HepG2 (cell line): Measurements from ENCODE around the gene NEDD8. TPM values are rescaled to one million over a fixed set of nuclear protein-coding genes. Genes with fewer than 3 reads are reported as not detected.

Experiments
- AGO2 ChIP-seq: fragments of 200-400 bp; formaldehyde crosslinking; optimal IDR thresholded peaks from 2 replicates; pipeline ENCODE3; 2017; ENCODE audit warnings: mild to moderate bottlenecking, low read depth, low read length, moderate library complexity
- CHCHD3 ChIP-seq: sonication (generic); formaldehyde crosslinking; IDR thresholded peaks from 2 replicates; pipeline ENCODE4 v1.8.0; 2022; ENCODE audit warnings: mild to moderate bottlenecking, missing genetic modification reagents, moderate library complexity
- EEA1 ChIP-seq: sonication (generic); formaldehyde crosslinking; IDR thresholded peaks from 2 replicates; pipeline ENCODE4 v1.5.1; 2020; ENCODE audit warnings: mild to moderate bottlenecking, missing genetic modification reagents, borderline replicate concordance
- ELF1 ChIP-seq: sonication (generic); formaldehyde crosslinking; IDR thresholded peaks from 2 replicates; pipeline ENCODE4 v1.4.0; 2020; ENCODE audit warnings: missing genetic modification reagents
- GATAD2A ChIP-seq: IDR thresholded peaks from 2 replicates; pipeline ENCODE4 v1.6.1; 2016
- KDM2A ChIP-seq: sonication (generic); formaldehyde crosslinking; IDR thresholded peaks from 2 replicates; pipeline ENCODE4 v1.4.0; 2020; ENCODE audit warnings: low read depth, missing genetic modification reagents, borderline replicate concordance
- KLF6 ChIP-seq: IDR thresholded peaks from 2 replicates; pipeline ENCODE4 v1.8.0; 2016; ENCODE audit warnings: missing biosample characterization, missing genetic modification reagents
- SRY ChIP-seq: sonication (generic); formaldehyde crosslinking; IDR thresholded peaks from 2 replicates; pipeline ENCODE4 v1.8.0; 2022; ENCODE audit warnings: mild to moderate bottlenecking, missing genetic modification reagents
- TARDBP ChIP-seq: sonication (generic); formaldehyde crosslinking; IDR thresholded peaks from 2 replicates; pipeline ENCODE4 v1.8.0; 2022; ENCODE audit warnings: mild to moderate bottlenecking, missing genetic modification reagents
- ZNF367 ChIP-seq: sonication (generic); formaldehyde crosslinking; IDR thresholded peaks from 2 replicates; pipeline ENCODE4 v1.4.0; 2020; ENCODE audit warnings: missing genetic modification reagents, borderline replicate concordance
- ZNF556 ChIP-seq: sonication (generic); formaldehyde crosslinking; IDR thresholded peaks from 2 replicates; pipeline ENCODE4 v1.4.0; 2020; ENCODE audit warnings: mild to moderate bottlenecking, missing genetic modification reagents, borderline replicate concordance
- ZNF761 ChIP-seq: sonication (generic); formaldehyde crosslinking; conservative IDR thresholded peaks from 2 replicates; pipeline ENCODE4 v1.4.0; 2020; ENCODE audit warnings: mild to moderate bottlenecking, missing genetic modification reagents
- ZZZ3 ChIP-seq: sonication (generic); formaldehyde crosslinking; IDR thresholded peaks from 2 replicates; pipeline ENCODE4 v1.4.0; 2020; ENCODE audit warnings: missing genetic modification reagents, mild to moderate bottlenecking, borderline replicate concordance
- polyA plus RNA-seq, 8 experiments: library from polyadenylated mRNA; depleted of rRNA in 3 of 8; stranded (reverse) in 7 of 8; unstranded in 1 of 8; fragments of >200 nt; fragmentation: Illumina TruSeq in 4 of 8; extraction: Trizol in 4 of 8; gene quantifications; 2 replicates each; pipeline versions ENCODE4 v1.2.1 to v1.2.3, GENCODE V29; 2011 to 2016; ENCODE audit warnings: low read depth in 4 of 8, missing spikeins in 1 of 8, mixed read lengths in 1 of 8; ENCODE audit not compliant: insufficient read depth in 1 of 8
- total RNA-seq, 5 experiments: library from RNA; depleted of rRNA; stranded (reverse); fragments of >200 nt; fragmentation: Illumina TruSeq; extraction: Trizol; gene quantifications; 2 replicates each; pipeline ENCODE4 v1.2.3, GENCODE V29; 2016; ENCODE audit warnings: low read depth in 1 of 5
- TF ChIP-seq, protein P1 (sequence below): sonication (generic); formaldehyde crosslinking; IDR thresholded peaks from 2 replicates; pipeline ENCODE4 v1.4.0; 2020; ENCODE audit warnings: missing genetic modification reagents; ENCODE audit errors: not compliant biosample characterization
- TF ChIP-seq, protein P2 (sequence below): sonication (generic); formaldehyde crosslinking; IDR thresholded peaks from 2 replicates; pipeline ENCODE4 v1.4.0; 2020; ENCODE audit warnings: mild to moderate bottlenecking, missing genetic modification reagents, borderline replicate concordance
- TF ChIP-seq, protein P3 (sequence below): sonication (generic); formaldehyde crosslinking; IDR thresholded peaks from 2 replicates; pipeline ENCODE4 v1.5.0; 2020; ENCODE audit warnings: missing genetic modification reagents
- TF ChIP-seq, protein P4 (sequence below): sonication (generic); formaldehyde crosslinking; IDR thresholded peaks from 2 replicates; pipeline ENCODE4 v1.4.0; 2020; ENCODE audit warnings: missing genetic modification reagents
- TF ChIP-seq, protein P5 (sequence below): sonication (generic); formaldehyde crosslinking; IDR thresholded peaks from 2 replicates; pipeline ENCODE4 v1.4.0; 2020; ENCODE audit warnings: low read depth, mild to moderate bottlenecking, missing genetic modification reagents
- TF ChIP-seq, protein P6 (sequence below): sonication (generic); formaldehyde crosslinking; IDR thresholded peaks from 2 replicates; pipeline ENCODE4 v1.8.0; 2023; ENCODE audit warnings: mild to moderate bottlenecking, missing genetic modification reagents

The NEDD8 gene
- total and polyA plus RNA-seq, 2 of the 13 experiments (the other 11 are each of a cell fraction or from before 2014, with no cell fraction given): 535 to 713 TPM

DNA sequence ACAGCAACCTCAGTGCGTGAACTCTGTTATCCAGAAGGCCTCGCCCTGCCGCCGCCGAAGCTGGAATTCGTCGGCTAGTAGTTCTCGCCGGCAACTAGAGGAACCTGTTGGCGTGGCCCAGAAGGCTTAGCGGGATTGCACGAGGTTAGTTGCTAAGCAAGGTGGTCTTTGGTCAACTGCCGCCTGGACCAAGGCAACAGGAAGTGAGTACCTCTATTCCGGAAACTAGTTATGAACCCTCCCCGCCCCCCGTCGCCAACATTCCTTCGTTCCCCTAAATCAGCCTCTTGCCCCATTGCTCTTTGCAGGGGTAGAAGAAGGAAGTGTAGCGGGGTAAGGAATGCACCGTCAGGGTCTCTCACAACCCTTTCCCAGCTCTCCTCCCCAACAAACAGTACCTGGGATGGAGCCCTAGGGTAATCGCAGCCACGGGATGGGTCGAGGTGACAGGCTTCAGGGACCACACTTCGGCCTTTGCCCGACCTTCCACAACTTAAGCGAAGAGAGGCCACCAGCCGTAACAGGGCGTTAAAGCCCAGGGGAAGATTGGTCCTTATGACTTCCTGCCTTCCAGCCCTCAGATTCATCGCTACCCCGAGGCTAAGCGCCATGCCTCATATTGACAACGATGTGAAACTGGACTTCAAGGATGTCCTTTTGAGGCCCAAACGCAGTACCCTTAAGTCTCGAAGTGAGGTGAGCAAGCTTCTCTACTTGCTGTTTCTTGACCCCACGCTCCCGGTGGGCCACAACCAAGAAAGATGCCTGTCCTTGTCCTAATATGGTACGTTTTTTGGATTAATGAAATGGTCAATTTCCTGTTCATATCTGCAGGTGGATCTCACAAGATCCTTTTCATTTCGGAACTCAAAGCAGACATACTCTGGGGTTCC lies 724 bp upstream of the NEDD8 start, which contains the start of gene GMPR2 (continued):
- TF ChIP-seq, protein P1, sequence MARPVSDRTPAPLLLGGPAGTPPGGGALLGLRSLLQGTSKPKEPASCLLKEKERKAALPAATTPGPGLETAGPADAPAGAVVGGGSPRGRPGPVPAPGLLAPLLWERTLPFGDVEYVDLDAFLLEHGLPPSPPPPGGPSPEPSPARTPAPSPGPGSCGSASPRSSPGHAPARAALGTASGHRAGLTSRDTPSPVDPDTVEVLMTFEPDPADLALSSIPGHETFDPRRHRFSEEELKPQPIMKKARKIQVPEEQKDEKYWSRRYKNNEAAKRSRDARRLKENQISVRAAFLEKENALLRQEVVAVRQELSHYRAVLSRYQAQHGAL (CRISPR knock-in tag): no peak
- peak; percentile 61; the same call in 1 of the 2 replicates for TF ChIP-seq ZZZ3
- TF ChIP-seq ZNF367 (CRISPR knock-in tag): 0 out of 2 replicates have a peak, but pooled peaks have one; percentile 52
- peak; percentile 96 for TF ChIP-seq KDM2A (CRISPR knock-in tag)
- TF ChIP-seq, protein P2, sequence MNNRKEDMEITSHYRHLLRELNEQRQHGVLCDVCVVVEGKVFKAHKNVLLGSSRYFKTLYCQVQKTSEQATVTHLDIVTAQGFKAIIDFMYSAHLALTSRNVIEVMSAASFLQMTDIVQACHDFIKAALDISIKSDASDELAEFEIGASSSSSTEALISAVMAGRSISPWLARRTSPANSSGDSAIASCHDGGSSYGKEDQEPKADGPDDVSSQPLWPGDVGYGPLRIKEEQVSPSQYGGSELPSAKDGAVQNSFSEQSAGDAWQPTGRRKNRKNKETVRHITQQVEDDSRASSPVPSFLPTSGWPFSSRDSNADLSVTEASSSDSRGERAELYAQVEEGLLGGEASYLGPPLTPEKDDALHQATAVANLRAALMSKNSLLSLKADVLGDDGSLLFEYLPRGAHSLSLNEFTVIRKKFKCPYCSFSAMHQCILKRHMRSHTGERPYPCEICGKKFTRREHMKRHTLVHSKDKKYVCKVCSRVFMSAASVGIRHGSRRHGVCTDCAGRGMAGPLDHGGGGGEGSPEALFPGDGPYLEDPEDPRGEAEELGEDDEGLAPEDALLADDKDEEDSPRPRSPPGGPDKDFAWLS: 0 out of 2 replicates have a peak, but pooled peaks have one; percentile 71
- TF ChIP-seq AGO2: peak; percentile 21
- peak; percentile 89; the same call in 1 of the 2 replicates for TF ChIP-seq CHCHD3 (CRISPR knock-in tag)
- TF ChIP-seq, protein P3, sequence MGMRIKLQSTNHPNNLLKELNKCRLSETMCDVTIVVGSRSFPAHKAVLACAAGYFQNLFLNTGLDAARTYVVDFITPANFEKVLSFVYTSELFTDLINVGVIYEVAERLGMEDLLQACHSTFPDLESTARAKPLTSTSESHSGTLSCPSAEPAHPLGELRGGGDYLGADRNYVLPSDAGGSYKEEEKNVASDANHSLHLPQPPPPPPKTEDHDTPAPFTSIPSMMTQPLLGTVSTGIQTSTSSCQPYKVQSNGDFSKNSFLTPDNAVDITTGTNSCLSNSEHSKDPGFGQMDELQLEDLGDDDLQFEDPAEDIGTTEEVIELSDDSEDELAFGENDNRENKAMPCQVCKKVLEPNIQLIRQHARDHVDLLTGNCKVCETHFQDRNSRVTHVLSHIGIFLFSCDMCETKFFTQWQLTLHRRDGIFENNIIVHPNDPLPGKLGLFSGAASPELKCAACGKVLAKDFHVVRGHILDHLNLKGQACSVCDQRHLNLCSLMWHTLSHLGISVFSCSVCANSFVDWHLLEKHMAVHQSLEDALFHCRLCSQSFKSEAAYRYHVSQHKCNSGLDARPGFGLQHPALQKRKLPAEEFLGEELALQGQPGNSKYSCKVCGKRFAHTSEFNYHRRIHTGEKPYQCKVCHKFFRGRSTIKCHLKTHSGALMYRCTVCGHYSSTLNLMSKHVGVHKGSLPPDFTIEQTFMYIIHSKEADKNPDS (CRISPR knock-in tag): peak; percentile 91; the same call in 1 of the 2 replicates
- TF ChIP-seq KLF6 (CRISPR knock-in tag): peak; percentile 67; the same call in 1 of the 2 replicates
- TF ChIP-seq, protein P4, sequence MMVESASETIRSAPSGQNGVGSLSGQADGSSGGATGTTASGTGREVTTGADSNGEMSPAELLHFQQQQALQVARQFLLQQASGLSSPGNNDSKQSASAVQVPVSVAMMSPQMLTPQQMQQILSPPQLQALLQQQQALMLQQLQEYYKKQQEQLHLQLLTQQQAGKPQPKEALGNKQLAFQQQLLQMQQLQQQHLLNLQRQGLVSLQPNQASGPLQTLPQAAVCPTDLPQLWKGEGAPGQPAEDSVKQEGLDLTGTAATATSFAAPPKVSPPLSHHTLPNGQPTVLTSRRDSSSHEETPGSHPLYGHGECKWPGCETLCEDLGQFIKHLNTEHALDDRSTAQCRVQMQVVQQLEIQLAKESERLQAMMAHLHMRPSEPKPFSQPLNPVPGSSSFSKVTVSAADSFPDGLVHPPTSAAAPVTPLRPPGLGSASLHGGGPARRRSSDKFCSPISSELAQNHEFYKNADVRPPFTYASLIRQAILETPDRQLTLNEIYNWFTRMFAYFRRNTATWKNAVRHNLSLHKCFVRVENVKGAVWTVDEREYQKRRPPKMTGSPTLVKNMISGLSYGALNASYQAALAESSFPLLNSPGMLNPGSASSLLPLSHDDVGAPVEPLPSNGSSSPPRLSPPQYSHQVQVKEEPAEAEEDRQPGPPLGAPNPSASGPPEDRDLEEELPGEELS: no peak; the same call in 1 of the 2 replicates
- peak; percentile 75 for TF ChIP-seq ELF1 (CRISPR knock-in tag)
- TF ChIP-seq, protein P5, sequence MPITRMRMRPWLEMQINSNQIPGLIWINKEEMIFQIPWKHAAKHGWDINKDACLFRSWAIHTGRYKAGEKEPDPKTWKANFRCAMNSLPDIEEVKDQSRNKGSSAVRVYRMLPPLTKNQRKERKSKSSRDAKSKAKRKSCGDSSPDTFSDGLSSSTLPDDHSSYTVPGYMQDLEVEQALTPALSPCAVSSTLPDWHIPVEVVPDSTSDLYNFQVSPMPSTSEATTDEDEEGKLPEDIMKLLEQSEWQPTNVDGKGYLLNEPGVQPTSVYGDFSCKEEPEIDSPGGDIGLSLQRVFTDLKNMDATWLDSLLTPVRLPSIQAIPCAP: 0 out of 2 replicates have a peak, but pooled peaks have one; percentile 62
- TF ChIP-seq TARDBP: peak; percentile 84
- TF ChIP-seq EEA1 (CRISPR knock-in tag): peak; percentile 33; the same call in 1 of the 2 replicates
- peak; percentile 98; the same call in 1 of the 2 replicates for TF ChIP-seq ZNF761 (CRISPR knock-in tag)
- no peak; the same call in 1 of the 2 replicates for TF ChIP-seq SRY
- peak; percentile 73 for TF ChIP-seq GATAD2A (CRISPR knock-in tag)
- 0 out of 2 replicates have a peak, but pooled peaks have one; percentile 85 for TF ChIP-seq ZNF556 (CRISPR knock-in tag)
- TF ChIP-seq, protein P6, sequence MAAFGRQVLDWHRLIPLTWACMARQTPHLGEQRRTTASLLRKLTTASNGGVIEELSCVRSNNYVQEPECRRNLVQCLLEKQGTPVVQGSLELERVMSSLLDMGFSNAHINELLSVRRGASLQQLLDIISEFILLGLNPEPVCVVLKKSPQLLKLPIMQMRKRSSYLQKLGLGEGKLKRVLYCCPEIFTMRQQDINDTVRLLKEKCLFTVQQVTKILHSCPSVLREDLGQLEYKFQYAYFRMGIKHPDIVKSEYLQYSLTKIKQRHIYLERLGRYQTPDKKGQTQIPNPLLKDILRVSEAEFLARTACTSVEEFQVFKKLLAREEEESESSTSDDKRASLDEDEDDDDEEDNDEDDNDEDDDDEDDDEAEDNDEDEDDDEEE (CRISPR knock-in tag): peak; percentile 90; the same call in 1 of the 2 replicates
